Stimulated activated CD4-positive, alpha-beta T cell treated with anti-CD3 and anti-CD28 coated beads, TNF-alpha, amount 100 ng/mL, for 48 hours (primary cell): ENCODE data around the gene PYGB.

Source experiments
- DNase-seq, 3 donors: peaks; one replicate each; pipeline ENCODE4 v3.0.0-alpha.2; 2020; ENCODE audit warnings: low read depth in 3 of 3

The PYGB gene

DNA sequence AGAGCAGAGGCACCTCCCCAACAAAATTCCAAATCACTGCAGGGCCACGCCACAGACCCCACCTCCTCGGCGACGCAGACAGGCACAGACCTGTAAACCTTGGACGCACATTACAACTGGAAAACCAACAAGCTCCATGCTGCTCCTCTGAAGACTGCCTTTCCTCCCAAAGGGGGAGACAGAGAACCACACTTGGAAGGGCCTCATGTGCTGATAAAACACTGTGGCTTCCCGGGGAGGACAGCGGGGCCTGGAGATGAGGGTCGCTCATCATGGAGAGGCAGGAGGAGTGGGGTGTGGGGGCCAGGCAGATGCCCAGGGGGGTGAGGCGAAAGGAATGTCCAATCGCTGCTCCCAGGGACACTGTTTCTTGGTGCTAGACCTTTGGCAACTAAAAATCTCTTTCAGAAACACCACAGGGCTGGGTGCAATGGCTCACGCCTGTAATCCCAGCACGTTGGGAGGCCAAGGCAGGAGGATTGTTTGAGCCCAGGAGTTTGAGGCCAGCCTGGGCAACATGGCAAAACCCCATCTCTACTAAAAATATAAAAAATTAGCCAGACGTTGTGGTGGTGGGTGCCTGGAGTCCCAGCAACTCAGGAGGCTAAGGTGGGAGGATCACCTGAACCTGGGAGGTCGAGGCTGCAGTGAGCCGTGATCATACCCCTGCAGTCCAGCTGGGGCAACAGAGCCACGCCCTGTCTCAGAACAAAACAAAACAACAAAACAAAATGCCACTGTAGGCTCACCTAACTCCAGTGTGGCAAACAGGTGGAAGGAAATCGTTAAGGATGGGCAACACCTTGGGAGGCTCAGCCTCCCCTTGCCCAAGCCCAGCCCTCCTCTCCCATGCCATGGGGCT lies 88.9 kb downstream of the PYGB start:
- no peak for DNase-seq

DNA sequence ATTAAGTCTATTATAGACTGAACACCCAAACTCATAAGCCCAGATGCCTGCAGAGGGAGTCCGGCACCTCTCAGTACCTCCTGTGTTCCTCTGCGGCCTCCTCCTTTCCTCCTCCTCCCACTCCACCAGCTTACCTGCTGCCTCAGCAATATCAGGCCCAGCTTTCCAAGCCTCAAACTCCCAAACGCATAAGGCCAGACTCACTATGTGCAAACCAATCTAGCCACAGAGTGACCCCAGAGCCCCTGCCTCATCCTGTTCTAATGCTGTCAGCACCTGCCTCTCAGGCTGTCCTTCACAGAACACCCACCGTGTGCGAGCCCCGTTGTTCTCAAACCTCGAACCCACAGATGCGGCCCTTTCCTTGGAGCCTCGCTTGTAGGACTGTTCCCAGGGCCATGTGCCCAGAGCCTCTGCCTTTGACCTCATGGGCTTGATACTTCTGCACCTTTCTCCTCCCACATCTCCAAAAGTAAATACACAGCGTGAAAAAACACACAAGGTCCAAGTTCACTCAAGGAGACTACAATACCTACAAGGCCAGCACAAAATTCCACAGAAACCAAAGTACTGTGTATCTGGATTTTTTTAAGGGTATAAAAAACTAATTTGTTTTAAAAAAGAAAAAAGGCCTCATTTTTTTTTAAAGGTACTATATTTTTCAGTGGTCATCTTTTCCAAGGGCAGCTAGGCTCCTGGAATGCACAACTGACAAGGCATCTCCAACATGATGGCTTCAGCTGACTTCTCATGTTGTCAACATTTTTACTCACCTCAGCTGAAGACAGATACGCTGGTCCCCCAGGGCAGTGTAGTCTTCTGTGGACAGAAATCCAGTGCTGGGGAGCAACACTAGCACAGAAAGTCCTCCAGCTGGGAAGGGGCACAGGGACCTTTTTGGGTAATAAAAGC lies 90.5 kb downstream of the PYGB start:
- DNase-seq = no peak

DNA sequence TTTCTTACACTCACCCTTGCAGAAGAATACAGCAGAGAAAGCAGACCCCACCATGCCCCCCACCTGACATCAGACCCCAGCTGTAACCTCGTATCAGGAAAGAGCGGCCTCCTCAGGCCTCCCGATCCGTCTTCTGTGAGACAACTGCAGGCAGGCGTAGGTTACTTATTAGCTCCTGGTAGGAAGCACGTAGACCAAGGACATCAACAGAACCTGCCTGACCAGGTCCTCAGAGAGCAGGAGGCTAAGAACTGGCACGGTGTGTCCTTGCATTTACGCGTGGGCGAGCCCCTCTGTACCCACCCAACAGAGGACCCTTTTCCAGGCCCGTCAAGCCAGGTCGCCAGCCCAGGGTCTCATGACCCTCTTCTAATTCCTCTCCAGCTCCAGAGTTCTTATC lies 91.7 kb downstream of the PYGB start:
- no peak for DNase-seq

DNA sequence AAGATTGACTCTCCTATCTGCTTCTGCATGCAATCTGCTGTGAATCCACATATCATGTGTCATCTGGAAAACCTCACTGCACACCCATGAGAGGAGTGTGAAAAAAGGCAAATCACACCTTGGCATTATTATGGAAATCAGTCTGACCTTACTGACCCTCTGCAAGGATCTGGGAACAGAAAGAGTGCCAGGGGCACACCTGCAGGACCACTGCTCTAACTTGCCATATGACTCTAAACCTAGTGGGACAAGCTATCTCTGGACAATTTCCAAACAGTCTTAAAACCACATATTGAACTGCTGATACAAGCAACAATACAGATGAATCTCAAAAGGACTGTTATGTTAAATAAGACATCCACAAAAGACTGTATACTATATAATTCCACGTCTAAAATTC lies 92.5 kb downstream of the PYGB start:
- no peak for DNase-seq

DNA sequence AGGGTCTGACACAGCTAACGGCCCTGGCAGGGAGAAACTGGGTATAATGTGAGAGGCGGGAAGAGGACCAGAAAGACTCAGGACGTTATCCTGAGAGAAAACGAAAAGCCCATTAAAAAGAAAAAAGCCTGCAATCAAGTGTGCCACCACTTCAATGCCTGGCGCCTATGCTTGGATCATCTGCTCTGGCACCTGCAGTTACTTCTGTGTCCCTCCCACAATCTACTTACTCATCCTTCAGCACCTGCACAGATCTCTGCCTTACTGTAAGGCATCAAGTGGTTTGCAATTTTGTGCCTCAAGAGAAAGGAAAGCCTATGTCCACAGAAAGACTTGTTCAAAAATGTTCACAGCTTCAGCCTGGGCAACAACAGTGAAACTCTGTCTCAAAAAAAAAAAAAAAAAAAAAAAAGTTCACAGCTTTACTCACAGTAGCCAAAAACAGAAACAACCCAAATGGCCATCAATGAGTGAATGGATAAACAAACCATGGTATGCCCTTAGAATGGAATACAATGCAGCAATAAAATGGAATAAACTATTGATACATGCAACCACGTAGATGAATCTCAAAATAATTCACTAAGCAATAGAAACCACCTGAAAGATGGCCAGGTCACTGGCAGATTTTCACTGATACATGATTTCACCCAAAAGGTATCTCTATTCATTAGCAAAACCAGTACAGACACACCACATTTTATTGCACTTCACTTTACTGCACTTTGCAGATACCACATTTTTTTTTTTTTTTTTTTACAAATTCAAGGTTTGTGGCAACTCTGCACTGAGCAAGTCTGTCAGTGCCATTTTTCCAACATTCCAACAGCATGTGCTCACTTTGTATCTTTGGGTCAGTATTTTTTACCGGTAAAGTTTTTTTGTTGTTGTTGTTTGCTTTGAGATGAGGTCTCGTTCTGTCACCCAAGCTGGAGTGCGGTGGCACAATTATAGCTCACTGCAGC lies 94.1 kb downstream of the PYGB start:
- no peak for DNase-seq

DNA sequence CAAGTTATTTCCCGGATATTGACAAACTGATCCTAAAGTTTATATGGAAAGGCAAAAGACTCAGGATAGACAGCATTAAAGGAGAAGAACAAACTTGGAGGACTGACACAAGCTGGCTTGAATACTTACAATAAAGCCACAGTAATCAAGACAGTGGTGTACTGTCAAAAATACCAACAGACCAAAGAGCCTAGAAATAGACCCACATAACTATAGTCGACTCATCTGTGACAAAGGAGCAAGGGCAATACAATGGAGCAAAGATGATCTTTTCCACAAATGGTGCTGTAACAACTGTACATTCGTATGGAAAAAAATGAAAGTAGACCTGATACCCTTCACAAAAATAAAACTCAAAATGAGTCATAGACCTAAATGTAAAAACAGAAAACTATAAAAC lies 96.7 kb downstream of the PYGB start:
- no peak for DNase-seq

DNA sequence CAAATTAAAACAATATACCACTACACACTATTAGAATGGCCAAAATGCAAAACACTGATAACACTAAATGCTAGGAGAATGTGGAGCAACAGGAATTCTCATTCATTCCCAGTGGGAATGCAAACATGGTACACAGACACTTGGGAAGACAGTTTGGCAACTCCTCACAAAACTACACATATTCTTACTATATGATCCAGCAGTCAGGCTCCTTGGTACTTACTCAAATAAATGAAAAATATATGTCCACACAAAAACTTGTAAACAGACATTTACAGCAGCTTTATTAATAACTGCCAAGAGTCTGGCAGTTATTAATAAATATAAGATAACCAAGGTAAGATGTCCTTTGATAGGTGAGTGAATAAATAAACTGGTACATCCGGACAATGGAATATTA lies 97.8 kb downstream of the PYGB start:
- DNase-seq = no peak

DNA sequence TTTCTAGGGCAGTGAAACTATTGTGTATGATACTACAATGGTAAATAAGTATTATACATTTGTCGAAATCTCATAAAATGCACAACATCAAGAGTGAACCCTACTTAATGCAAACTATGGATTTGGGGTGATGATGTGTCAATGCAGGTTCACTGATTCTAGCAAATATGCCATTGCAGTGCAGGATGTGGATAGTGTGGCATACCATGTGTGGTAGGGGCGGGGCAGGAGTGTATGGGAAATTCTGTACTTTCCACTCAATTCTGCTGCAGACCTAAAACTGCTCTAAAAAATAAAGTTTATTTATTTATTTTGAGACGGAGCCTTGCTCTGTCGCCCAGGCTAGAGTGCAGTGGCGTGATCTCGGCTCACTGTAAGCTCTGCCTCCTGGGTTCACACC lies 98.5 kb downstream of the PYGB start:
- DNase-seq = no peak
